Activated gamma-delta T cell treated with anti-CD3 and anti-CD28 coated beads, Interleukin-2, amount 50 U/mL, for 16 hours (primary cell): ENCODE measurements around the gene POGLUT2.

Source experiments
- DNase-seq: peaks from one replicate; pipeline ENCODE4 v3.0.0-alpha.2; 2020; ENCODE audit warnings: low read depth

The POGLUT2 gene

DNA sequence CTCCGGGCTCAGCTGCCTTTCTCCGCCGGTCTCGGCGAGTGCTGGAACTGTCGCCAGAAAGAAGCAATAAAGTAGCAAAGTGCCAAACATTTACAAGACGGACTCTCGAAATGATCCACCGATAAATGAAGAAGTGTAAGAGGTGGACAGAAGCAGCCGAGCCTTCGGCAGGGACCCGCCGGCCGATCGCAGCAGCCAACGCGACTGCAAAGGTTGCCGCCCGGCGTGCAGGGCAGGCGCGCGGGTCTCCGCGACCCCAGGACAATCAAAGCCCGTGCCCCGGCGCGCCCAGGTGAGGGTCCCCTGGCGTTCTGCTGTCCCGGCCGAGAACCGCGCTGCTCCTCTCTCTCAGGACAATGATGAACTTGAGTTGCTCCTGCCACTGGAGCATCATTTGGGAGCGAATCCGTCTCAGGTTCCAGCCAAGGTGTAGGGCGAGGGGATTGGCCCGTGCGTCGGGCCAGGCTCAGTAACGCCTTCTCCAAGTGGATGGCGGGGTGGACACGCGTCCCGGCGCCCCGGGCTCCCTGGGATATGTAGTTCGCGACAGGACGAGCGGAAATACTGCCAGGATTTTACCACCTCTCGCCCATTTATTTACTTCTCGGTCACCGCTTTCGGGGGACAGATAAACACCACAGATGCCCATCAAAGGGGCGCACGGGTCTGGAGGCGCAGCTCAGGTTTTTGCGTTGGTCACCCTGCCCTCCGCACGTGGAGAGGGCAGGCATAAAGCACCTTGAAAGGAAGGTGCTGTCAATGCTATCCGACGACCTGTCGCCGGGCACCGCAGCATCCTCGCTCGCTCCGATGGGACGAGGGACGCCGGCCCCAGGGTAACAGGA, at the start of gene POGLUT2, which contains the start of gene BIVM:
TSS of gene POGLUT2 (minus strand) at position 396 of the 845 bp plus-strand sequence. CDS start at position 90, 306 bp downstream.
TSS of gene BIVM (plus strand) at position 539 of the 845 bp plus-strand sequence. CDS start 8,149 bp downstream, outside the sequence.
- DNase-seq: peak; percentile 58

DNA sequence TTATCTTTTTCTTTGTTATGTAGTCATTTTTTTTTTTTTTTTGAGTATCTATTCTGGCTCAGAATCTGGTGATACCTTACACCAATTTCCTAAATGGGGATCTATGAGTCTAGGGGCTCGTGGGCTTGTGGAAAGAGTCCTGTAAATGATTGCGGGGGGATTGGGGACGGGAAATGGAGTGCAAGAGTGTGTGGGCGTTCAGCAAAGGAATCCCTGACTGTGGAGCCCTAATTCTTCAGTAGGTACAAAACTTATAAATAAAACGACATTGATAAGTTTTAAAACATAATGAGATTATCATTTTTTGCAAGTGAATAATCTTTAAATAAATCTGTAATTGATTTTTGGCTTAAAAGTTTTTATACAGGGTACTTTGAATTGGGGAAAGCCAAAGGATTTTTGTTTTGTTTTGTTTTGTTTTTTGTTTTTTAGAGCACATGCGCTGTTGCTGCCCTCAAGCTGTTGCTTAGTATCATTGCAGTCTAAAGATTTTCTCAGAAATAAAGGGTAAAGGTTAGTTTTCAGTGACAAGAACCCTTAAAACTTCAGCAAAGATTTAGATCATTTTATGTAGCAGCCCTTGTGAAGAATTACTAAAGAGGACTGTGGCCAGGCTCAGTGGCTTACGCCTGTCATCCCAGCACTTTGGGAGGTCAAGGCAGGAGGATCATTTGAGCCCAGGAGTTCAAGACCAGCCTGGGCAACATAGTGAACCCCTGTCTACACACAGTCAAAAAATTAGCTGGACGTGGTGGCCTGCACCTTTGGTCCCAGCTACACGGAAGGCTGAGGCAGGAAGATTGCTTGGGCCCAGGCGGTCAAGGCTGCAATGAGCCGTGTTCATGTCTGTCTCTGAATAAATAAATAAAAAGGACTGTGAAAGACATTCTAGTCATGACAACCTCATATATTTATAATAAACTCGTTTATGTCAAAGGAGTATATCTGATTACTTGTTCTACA, 48.8 kb upstream of the POGLUT2 start:
- no peak for DNase-seq

DNA sequence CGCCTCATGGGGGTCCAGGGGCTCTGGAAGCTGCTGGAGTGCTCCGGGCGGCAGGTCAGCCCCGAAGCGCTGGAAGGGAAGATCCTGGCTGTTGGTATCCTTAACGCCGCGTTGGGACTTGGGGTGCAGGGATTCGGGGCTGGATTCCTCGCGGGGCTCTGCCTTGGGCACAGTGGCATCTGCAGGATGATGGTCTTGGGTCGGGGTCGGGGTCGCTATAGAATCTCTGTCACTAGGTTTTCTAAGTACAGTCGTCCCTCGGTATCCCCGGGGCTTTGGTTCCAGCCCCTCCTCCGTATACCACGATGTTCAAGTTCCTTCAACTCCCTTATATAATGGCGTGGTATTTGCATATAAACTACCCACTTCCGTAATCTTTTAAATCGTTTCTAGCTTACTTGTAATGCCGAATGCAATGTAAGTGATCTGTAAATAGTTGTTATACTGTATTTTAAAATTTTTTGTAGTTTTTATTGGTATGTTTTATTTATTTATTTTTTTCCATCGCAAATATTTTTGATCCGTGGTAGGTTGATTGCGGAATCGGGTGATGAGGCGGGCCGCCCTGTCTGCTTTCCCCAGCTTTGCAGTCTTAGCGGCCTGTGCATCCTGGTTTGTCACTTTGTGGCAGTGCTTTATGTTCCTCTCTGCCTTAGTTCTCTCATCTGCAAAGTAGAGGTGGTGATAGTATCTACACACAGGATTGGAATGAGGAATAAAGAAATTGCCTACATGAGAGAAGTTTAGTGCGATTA, 47.7 kb upstream of the POGLUT2 start:
- no peak for DNase-seq

DNA sequence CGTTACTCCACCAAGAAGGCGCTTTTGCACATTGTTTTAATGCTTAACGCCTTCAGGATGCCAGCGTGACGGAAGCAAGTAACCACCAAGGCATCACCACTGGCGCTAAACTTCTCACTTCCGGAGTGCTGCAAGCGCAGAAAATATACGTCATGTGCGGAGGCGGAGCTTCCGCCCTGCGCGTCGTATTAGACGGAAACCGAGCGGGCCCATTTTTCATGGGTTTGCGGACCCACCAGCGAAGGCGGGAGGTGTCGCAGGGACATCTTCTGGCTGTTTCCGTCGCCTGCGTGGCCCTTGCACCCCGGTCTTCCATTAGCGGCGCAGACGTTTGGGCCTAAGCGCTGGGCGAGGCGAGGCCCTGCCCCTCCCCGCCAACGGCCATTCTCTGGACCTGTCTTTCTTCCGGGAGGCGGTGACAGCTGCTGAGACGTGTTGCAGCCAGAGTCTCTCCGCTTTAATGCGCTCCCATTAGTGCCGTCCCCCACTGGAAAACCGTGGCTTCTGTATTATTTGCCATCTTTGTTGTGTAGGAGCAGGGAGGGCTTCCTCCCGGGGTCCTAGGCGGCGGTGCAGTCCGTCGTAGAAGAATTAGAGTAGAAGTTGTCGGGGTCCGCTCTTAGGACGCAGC, 47.0 kb upstream of the POGLUT2 start, which contains the start of gene ERCC5:
TSS of gene ERCC5 (plus strand) at position 403 of the 631 bp plus-strand sequence. CDS start 235 bp downstream, outside the sequence.
- peak; percentile 95 for DNase-seq

DNA sequence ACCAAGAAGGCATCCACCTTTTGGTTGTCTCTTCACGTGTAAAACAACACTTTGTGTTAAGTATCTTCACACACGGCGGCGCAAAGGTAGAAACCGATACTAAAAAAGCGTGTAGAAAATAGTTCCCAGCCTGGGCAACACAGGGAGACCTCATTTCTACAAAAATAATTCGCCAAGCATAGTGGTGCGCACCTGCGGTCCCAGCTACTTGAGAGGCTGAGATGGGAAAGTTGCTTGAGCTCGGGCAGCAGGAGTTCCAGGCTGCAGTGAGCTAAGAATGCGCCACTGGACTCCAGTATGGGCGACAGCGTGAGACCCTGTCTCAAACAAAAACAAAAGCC, 46.5 kb upstream of the POGLUT2 start:
- no peak for DNase-seq

DNA sequence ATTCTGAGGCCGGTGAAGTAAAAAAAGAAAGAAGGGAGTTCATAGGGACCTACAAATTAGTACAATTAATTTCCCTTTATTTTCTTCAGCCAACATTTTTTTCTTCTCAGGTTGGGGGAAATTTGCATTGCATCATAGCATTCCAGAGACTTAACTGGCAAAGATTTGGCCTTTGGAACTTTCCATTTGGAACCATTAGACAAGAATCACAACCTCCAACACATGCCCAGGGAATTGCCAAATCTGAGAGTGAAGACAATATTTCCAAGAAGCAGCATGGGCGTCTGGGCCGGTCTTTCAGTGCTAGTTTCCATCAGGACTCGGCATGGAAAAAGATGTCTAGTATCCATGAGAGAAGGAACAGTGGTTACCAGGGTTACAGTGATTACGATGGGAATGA, 40.7 kb upstream of the POGLUT2 start:
- no peak for DNase-seq

DNA sequence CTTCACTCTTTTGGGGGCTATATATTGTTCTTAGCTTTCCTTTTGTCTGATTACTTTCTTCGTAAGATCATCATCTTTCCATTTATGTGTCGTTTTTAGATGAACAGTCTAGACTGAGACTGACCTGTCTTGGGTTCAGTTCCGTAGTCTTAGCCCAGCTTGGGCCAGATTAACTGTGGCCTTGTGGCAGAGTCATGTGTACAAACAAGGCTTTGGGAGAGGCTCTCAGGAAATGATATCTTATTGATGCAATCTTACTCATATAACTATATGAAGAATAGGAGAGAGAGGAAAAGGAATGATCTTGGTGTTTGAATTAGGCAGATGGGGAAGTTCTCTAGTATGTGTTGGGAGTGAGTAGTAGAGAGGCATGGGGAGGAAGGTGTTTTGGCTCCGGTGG, 40.2 kb upstream of the POGLUT2 start:
- no peak for DNase-seq

DNA sequence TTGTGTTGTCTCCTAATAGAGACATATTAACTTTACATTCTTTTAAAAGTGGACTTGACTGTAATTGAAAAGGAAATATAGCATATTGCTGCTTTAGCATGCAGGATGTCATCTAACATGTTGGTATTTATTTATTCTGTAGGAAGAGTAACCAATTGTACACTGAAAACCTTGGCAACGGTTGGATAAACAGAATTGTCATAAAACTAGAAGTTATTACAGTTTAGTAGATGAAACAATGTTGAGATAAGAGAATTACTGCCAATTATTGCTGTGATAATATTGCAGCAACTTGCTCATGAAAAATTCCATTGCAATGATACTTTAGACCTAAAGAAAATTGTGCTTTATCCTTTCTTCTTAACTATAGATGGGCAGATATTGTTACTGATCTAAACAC, 39.5 kb upstream of the POGLUT2 start:
- no peak for DNase-seq

DNA sequence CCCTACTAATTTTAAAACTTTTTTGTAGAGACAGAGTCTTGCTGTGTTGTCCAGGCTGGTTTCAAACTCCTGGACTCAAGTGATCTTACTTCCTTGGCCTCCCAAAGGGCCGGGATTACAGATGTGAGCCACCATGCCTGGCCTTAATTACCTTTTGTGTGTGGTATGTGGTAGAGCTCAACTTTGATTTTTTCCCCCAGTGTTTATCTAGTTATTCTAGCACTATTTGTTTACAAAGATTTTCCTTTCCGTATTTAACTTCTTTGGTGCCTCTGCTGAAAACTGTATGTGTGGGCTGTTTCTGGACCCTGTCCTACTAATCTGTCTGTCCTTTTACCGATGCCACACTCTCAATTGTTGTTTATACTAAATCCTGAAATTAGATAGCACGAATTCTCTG, 37.7 kb upstream of the POGLUT2 start:
- DNase-seq: no peak

DNA sequence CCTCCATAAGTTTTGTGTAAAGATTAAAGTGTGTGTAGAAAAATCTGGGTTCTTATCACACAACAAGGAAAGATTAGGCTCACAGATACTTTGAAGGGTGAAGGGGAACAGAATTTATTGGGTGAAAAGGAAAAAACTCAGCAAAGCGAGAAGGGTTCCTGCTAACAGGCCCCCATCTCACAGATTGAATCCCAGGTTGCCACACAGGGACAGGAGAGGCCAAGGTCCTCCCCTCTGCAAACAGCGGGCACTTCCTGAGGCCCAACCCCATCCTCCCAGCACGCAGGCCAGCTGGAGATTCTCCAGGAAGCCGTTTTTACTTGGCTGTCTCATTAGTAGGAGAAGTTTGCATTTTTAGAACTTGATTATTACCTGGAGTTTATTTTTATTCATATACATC, 31.9 kb upstream of the POGLUT2 start:
- DNase-seq: no peak

DNA sequence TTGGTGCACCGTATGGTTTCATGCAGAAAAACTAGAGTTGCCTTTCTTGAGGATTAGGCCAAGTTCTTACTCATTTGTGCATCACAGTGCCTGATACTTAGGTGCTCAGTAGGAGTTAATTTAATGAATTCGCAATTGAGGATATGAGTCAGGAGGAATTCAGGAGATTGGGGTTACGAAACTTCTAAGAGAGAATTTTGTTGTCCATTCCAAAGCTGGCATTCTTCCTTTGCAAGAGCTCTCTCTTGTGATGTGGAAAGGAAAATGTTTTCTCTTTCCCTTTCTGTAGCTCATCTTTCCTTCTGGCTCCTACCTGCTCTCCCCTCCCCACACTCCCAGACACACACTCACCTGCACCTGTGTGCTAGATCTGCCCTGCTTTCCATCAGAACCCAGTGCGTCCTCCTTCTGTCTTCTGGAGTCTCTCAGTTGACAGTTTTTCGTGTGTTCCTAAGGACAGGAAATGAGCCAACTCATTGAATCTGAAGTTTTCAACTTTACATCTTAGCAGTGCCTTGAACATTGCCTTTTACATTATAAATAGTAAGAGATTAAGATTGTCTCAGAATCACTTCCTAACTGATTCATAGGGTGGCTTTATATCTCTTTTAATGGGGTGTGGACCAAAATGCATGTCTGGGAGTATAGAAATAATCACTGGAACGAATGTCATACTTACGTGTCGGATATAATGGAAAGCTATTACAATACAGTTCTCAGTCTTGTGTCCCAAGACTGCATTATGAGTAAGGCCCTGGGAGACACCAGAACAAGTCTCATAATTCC, 27.3 kb upstream of the POGLUT2 start:
- DNase-seq: no peak

DNA sequence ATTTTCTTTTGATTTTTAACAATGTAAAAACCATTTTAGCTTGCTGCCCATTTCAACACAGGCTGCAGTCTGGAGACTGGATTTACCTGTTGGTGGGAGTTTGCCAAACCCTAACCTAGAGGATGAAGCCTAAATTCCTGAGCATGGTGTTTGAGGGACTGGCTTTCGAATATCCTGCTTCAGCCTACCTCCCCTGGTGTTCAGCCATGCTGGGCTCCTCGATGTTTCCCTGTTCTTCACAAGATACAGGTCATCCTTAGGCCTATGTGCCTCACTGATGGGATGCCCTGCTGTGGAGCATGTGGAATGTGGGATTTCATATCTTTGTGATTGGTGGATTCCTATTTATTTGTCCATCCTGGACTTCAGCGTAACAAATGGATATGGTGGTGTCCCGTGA, 26.6 kb upstream of the POGLUT2 start:
- no peak for DNase-seq

DNA sequence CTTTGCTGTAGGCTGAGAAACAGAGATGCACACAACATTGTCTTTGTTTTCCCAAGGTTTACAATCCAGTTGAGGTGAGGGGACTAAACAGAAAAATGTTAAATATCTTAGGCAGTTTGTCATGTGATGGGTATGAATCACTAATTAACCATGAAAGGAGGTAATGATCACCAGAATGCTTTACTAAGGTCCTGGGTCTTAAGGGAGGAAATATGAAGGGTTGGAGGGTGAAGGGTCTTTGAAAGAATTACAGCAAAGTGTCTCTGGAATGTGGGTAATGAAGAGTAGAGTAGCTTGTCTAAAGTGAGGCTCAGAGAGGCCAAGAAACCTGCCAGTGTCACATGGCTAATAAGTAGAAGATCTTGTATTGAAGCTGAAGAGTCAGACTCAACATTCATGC, 19.1 kb upstream of the POGLUT2 start:
- no peak for DNase-seq

DNA sequence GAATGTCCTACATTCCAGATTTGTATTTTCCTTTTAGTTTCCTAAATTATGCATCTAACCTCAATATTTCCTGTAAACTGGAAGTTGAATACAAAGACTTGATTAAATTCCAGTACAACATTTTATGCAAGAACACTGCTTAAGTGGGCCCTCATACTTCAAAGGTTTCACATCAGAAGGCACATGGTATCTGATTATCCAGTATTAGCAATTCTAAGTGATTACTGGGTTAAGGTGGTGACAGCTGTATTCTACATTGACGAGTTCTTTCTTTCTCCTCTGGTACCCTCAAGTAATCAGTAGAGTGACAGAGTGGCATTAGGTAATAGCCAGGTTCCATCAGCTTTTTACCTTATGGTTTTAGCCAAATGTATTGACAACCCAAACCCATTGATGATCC, 18.5 kb upstream of the POGLUT2 start:
- DNase-seq: no peak

DNA sequence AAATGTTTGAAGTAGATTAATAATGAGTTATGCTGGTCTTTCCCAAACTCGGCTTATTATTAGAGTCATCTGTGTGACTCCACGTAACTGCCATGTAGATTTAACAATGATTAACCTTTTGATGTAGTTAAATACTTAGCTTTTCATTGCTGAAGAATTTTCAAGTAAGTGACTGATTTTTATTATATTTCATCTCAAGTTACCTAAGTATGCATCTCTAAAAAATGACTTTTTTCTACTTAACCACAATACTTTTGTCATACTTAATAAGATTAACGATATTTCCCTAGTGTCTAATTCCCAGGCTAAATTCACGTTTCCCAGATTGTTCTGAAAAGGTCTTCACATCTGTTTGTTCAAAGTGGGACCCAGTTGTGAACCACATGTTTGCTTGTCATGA, 17.9 kb upstream of the POGLUT2 start:
- no peak for DNase-seq

DNA sequence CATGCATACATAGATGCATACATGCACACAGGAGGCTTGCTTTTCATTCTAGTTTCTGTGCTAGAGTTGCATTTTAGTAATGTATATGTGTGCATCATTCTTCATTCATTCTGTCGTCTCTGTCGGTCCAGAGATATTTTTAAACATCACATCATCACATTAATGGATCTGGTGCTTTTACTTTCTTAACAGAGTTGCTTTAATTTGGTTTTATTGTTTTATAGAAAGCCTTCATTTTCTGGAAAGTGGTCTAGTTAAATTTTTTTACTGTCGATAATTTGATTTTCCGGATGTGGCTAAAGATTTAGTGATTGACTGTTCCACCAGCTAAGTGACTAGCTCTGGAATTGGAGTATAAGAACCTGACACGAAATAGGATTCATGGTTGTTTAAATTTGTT, 17.0 kb upstream of the POGLUT2 start:
- no peak for DNase-seq

DNA sequence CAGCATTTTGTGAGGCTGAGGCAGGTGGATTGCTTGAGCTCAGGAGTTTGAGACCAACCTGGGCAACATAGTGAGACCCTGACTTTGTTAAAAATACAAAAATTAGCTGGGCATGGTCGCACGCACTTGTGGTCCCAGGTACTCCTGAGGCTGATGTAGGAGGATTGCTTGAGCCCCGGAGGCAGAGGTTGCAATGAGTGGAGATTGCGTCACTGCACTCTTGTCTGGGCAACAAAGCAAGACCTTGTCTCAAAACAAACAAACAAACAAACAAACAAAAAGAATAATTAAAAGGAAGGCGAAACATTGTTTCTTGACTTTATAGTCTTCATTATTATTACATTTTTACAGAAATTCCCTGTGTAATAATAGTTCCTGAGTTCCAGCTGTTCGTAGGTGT, 16.0 kb upstream of the POGLUT2 start:
- no peak for DNase-seq

DNA sequence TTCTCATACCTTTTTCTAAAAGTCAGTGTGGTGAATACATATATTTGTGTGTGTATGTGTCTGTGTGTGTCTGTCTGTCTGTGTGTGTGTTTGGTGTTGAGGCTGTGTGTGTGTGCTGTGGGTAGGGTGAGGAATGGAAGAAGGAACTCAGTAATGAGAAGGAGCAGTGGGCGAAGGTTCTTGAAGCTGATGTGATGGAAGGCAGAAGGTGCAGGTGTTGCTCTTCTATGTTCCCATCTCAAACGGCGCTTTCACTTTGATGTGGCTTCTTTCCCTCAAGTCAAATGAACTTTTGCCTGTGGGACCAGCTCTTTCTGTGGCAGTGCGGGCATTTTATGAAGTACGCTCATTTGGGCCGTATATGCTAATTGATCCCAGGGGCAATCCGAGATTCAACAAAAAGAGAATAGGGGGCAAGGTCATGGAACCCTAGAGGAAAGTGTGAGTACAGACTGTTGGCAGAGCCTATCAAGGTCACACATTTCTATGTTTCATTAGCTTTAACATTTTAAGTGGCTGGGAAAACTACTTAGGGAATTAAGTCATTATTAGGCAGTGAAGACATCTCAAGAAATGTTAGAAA, 15.3 kb upstream of the POGLUT2 start:
- no peak for DNase-seq

DNA sequence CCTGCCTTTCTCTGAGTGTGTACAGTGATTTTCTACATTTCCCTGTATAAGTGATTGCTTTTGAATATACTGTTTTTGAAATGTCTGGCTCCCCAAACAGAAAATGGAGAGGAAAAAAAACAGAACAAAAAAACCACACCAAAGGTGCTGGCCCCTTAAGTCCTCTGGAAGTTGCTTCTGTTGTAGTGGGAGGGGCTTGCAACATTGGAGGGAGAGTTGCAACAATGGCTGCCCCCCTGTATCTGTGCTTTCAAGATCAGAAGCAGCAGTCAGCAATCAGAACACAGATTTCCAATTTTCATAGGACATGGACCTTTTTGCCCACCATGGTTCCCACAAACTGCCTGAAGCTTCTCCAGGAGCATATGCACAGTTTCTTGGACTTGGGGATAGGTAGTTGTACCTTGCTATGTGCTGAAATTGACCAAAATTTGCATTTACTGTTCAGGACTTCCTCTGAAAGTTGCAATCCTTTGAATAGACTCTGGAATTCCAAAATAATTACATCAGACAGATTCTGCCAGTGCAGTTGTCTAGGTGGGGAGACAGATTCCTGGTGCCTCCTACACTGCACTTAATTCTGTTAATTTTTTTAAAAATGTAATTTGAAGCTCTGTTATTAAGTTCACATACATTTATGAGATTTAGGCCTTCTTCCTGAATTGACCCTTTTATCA, 14.0 kb upstream of the POGLUT2 start:
- DNase-seq: no peak

DNA sequence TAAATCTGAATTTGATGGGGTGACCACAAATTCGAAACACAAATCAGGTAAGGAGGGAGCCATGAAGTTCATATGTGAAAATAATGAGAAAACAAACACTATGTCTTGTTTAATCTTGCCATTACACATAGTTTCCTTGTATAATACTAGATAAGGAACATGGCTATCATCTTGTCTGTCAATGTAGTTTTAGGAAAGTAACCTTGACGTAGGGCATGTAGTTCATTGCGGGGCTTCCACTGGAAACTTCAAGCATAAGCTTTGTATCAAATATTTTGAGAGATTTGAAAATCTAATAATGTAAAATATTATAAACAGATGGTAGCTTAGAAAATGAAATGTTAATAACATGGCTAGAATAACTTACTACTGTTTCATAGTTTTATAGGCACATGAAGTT, 8.9 kb upstream of the POGLUT2 start:
- DNase-seq: no peak
